H1 (cell line): ENCODE measurements around the gene SCARB1. TPM values are rescaled to one million over a fixed set of nuclear protein-coding genes. Genes with fewer than 3 reads are reported as not detected.

Source experiments
- ASH2L ChIP-seq: fragments of 200-600, 300-600 bp; sonication (generic); IDR thresholded peaks from one replicate; pipeline ENCODE4 v1.7.1; 2017; ENCODE audit warnings: low read length
- CBX8 ChIP-seq: fragments of 300-800, 300-1000 bp; sonication (generic); IDR thresholded peaks from 2 replicates; pipeline ENCODE4 v1.7.1; 2016; ENCODE audit warnings: low read depth, low read length, borderline replicate concordance
- CHD2 ChIP-seq: IDR thresholded peaks from 2 replicates; pipeline ENCODE4 v1.6.1; 2012; ENCODE audit warnings: low read length, improper control_type of control experiment
- EP300 ChIP-seq, 2 experiments: IDR thresholded peaks; 1 replicate in 1 of 2; 2 replicates in 1 of 2; pipeline ENCODE4 v1.6.1; 2011 to 2012; ENCODE audit warnings: low read depth in 2 of 2, low read length in 2 of 2, mild to moderate bottlenecking in 2 of 2, borderline replicate concordance in 1 of 2, inconsistent platforms in 1 of 2, moderate library complexity in 1 of 2
- GABPA ChIP-seq: IDR thresholded peaks from 2 replicates; pipeline ENCODE4 v1.6.1; 2011; ENCODE audit warnings: mild to moderate bottlenecking, low read length, moderate library complexity, borderline replicate concordance; ENCODE audit not compliant: insufficient read depth
- JUND ChIP-seq: IDR thresholded peaks from 2 replicates; pipeline ENCODE4 v1.6.1; 2011; ENCODE audit warnings: mild to moderate bottlenecking, improper control_type of control experiment, low read length
- POLR2A ChIP-seq, 2 experiments: IDR thresholded peaks; 1 replicate in 1 of 2; 2 replicates in 1 of 2; pipeline ENCODE4 v1.6.1; 2011; ENCODE audit warnings: low read depth in 2 of 2, low read length in 2 of 2, mild to moderate bottlenecking in 2 of 2; ENCODE audit errors: control extremely low read depth in 1 of 2
- SIN3A ChIP-seq, 2 experiments: IDR thresholded peaks in 1 of 2; conservative IDR thresholded peaks in 1 of 2; 2 replicates each; pipeline ENCODE4 v1.6.1; 2011 to 2012; ENCODE audit warnings: low read length in 2 of 2, improper control_type of control experiment in 1 of 2, low read depth in 1 of 2, mild to moderate bottlenecking in 1 of 2
- TAF1 ChIP-seq: IDR thresholded peaks from 2 replicates; pipeline ENCODE4 v1.6.1; 2011; ENCODE audit warnings: mild to moderate bottlenecking, low read depth, low read length
- YY1 ChIP-seq: IDR thresholded peaks from 2 replicates; pipeline ENCODE4 v1.6.1; 2011; ENCODE audit warnings: low read depth, mild to moderate bottlenecking, low read length
- polyA plus RNA-seq, 7 experiments: library from polyadenylated mRNA; depleted of rRNA in 3 of 7; stranded (reverse) in 5 of 7; unstranded in 2 of 7; fragments of >200 nt in 5 of 7; fragments of 200-250 nt in 2 of 7; gene quantifications; 1 replicate in 5 of 7; 2 replicates in 1 of 7; 4 replicates in 1 of 7; pipeline versions ENCODE4 v1.2.1 to v1.2.3, GENCODE V29; 2011 to 2013; ENCODE audit warnings: missing spikeins in 2 of 7, mixed read lengths in 2 of 7
- total RNA-seq: library from RNA; stranded (reverse); fragmentation: NEBNext Ultra II Directional; extraction: Animal tissue kit (Norgen Biotek cat#: 25700); gene quantifications from 2 replicates; pipeline ENCODE4 v1.2.1, GENCODE V29; 2021
- TF ChIP-seq, protein P1 (sequence below): fragments of 300-600 bp; sonication (generic); IDR thresholded peaks from 2 replicates; pipeline ENCODE4 v1.7.1; 2012; ENCODE audit warnings: low read length, moderate library complexity, mild to moderate bottlenecking, inconsistent platforms; ENCODE audit not compliant: insufficient replicate concordance
- TF ChIP-seq, protein P2 (sequence below): IDR thresholded peaks from 2 replicates; pipeline ENCODE4 v1.6.1; 2011; ENCODE audit warnings: low read depth, mild to moderate bottlenecking, low read length; ENCODE audit not compliant: insufficient read depth

SCARB1 gene
- total and polyA plus RNA-seq, 2 of the 8 experiments (the other 6 are each of a cell fraction or from before 2014, with no cell fraction given): 45.3 to 57.1 TPM

DNA sequence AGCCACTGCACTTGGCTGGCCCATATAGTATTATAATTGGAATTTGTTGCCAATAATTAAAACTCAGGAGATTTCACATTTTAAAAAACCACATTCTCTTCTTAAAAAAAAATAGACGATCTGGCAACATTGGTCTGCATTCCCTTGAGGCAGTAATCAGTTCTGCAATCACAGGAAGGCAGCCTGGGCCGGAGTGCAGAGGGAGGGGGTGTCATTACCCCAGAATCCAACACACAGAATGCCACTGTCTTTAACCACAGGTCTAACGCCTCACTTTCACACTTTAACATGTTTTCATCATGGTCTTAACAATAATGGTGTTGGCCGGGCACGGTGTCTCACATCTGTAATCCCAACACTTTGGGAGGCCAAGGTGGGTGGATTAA is 100.1 kb downstream of the SCARB1 start (continued):
- TF ChIP-seq, protein P1, sequence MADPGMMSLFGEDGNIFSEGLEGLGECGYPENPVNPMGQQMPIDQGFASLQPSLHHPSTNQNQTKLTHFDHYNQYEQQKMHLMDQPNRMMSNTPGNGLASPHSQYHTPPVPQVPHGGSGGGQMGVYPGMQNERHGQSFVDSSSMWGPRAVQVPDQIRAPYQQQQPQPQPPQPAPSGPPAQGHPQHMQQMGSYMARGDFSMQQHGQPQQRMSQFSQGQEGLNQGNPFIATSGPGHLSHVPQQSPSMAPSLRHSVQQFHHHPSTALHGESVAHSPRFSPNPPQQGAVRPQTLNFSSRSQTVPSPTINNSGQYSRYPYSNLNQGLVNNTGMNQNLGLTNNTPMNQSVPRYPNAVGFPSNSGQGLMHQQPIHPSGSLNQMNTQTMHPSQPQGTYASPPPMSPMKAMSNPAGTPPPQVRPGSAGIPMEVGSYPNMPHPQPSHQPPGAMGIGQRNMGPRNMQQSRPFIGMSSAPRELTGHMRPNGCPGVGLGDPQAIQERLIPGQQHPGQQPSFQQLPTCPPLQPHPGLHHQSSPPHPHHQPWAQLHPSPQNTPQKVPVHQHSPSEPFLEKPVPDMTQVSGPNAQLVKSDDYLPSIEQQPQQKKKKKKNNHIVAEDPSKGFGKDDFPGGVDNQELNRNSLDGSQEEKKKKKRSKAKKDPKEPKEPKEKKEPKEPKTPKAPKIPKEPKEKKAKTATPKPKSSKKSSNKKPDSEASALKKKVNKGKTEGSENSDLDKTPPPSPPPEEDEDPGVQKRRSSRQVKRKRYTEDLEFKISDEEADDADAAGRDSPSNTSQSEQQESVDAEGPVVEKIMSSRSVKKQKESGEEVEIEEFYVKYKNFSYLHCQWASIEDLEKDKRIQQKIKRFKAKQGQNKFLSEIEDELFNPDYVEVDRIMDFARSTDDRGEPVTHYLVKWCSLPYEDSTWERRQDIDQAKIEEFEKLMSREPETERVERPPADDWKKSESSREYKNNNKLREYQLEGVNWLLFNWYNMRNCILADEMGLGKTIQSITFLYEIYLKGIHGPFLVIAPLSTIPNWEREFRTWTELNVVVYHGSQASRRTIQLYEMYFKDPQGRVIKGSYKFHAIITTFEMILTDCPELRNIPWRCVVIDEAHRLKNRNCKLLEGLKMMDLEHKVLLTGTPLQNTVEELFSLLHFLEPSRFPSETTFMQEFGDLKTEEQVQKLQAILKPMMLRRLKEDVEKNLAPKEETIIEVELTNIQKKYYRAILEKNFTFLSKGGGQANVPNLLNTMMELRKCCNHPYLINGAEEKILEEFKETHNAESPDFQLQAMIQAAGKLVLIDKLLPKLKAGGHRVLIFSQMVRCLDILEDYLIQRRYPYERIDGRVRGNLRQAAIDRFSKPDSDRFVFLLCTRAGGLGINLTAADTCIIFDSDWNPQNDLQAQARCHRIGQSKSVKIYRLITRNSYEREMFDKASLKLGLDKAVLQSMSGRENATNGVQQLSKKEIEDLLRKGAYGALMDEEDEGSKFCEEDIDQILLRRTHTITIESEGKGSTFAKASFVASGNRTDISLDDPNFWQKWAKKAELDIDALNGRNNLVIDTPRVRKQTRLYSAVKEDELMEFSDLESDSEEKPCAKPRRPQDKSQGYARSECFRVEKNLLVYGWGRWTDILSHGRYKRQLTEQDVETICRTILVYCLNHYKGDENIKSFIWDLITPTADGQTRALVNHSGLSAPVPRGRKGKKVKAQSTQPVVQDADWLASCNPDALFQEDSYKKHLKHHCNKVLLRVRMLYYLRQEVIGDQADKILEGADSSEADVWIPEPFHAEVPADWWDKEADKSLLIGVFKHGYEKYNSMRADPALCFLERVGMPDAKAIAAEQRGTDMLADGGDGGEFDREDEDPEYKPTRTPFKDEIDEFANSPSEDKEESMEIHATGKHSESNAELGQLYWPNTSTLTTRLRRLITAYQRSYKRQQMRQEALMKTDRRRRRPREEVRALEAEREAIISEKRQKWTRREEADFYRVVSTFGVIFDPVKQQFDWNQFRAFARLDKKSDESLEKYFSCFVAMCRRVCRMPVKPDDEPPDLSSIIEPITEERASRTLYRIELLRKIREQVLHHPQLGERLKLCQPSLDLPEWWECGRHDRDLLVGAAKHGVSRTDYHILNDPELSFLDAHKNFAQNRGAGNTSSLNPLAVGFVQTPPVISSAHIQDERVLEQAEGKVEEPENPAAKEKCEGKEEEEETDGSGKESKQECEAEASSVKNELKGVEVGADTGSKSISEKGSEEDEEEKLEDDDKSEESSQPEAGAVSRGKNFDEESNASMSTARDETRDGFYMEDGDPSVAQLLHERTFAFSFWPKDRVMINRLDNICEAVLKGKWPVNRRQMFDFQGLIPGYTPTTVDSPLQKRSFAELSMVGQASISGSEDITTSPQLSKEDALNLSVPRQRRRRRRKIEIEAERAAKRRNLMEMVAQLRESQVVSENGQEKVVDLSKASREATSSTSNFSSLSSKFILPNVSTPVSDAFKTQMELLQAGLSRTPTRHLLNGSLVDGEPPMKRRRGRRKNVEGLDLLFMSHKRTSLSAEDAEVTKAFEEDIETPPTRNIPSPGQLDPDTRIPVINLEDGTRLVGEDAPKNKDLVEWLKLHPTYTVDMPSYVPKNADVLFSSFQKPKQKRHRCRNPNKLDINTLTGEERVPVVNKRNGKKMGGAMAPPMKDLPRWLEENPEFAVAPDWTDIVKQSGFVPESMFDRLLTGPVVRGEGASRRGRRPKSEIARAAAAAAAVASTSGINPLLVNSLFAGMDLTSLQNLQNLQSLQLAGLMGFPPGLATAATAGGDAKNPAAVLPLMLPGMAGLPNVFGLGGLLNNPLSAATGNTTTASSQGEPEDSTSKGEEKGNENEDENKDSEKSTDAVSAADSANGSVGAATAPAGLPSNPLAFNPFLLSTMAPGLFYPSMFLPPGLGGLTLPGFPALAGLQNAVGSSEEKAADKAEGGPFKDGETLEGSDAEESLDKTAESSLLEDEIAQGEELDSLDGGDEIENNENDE: no peak
- TF ChIP-seq, protein P2, sequence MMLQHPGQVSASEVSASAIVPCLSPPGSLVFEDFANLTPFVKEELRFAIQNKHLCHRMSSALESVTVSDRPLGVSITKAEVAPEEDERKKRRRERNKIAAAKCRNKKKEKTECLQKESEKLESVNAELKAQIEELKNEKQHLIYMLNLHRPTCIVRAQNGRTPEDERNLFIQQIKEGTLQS: no peak
- TF ChIP-seq CHD2: no peak
- no peak for TF ChIP-seq YY1
- TF ChIP-seq JUND: no peak
- no peak for TF ChIP-seq EP300 (IDR thresholded peaks at IDR 0.05; ENCODE audit: borderline replicate concordance in 1 of 2, low read depth in 2 of 2, low read length in 2 of 2)
- TF ChIP-seq CBX8: no peak
- TF ChIP-seq TAF1: no peak
- TF ChIP-seq POLR2A (IDR thresholded peaks at IDR 0.05; ENCODE audit: control extremely low read depth in 1 of 2, low read depth in 2 of 2, low read length in 2 of 2): no peak
- TF ChIP-seq SIN3A (conservative IDR thresholded peaks at IDR 0.05 in 1 of 2, IDR thresholded peaks at IDR 0.05 in 1 of 2; ENCODE audit: low read depth in 1 of 2, low read length in 2 of 2): no peak
- TF ChIP-seq GABPA: no peak
- TF ChIP-seq ASH2L: no peak
